Upper lobe of right lung (tissue), 1 donor: ENCODE results near the gene UPF1. TPM values are rescaled to one million over a fixed set of nuclear protein-coding genes. Genes with fewer than 3 reads are reported as not detected.

Source experiments
- ATAC-seq: fragments of 200-7000 bp; cut with Tn5 transposase; one replicate; pipeline ENCODE4 v1.9.1; 2020; ENCODE audit warnings: mild to moderate bottlenecking, moderate library complexity
- DNase-seq: peaks from one replicate; pipeline ENCODE4 v3.0.0-alpha.2; 2020
- H3K27ac ChIP-seq: fragments of 200-600 bp; one replicate; pipeline ENCODE4 v1.8.0; 2022
- H3K27me3 ChIP-seq: fragments of 200-600 bp; one replicate; pipeline ENCODE4 v1.8.0; 2022; ENCODE audit warnings: mild to moderate bottlenecking
- H3K36me3 ChIP-seq: fragments of 200-600 bp; one replicate; pipeline ENCODE4 v1.8.0; 2022
- H3K4me1 ChIP-seq: fragments of 200-600 bp; one replicate; pipeline ENCODE4 v1.8.0; 2022
- H3K4me3 ChIP-seq: fragments of 200-600 bp; one replicate; pipeline ENCODE4 v1.8.0; 2022; ENCODE audit warnings: mild to moderate bottlenecking
- H3K9me3 ChIP-seq: fragments of 200-600 bp; one replicate; pipeline ENCODE4 v1.8.0; 2022
- CTCF ChIP-seq: fragments of 200-600 bp; IDR thresholded peaks from one replicate; pipeline ENCODE4 v1.8.0; 2022; ENCODE audit warnings: antibody characterized with exemption
- intact Hi-C: fragments of 100-400 bp; cut with DNase I; formaldehyde crosslinking; loops from one replicate; pipeline ENCODE4 v1.11.0; 2022
- total RNA-seq: library from RNA; stranded (reverse); fragmentation: NEBNext Ultra II Directional; extraction: Animal tissue kit (Norgen Biotek cat#: 25700); gene quantifications from one replicate; pipeline ENCODE4 v1.2.1, GENCODE V29; 2021
- donor health status: DM: no; HTN: yes; CAD: no; lungs with severe emphysema.

The UPF1 gene
- total RNA-seq, 1 donor from 2014 or later: 80.8 TPM

- TF ChIP-seq CTCF: no peak
- H3K27me3 ChIP-seq: no peaks in the 10 kb centered on the region
- H3K4me3 ChIP-seq: no peak overlapping the region
- peaks cover 100% of the 10 kb centered on the region for H3K36me3 ChIP-seq
- DNase-seq (no peak), ATAC-seq (no peak)
- intact Hi-C loops: loop anchor here (10.0 kb wide), 2 partner anchors 261 to 401 kb away; no protein-coding TSS in a partner anchor
- H3K4me1 ChIP-seq: peaks cover 18% of the 10 kb centered on the region
- H3K27ac ChIP-seq: no peak overlapping the region
- no peaks in the 10 kb centered on the region for H3K9me3 ChIP-seq
Measured at GRCh38 chr19:18855647-18856384, 24.1 kb downstream of the UPF1 start.

GRCh38 chr19:18856385-18857126 lies 24.8 kb downstream of the UPF1 start:
- Histone ChIP-seq H3K4me3 (no peak overlapping the region), H3K9me3 (no peaks in the 10 kb centered on the region), H3K27ac (no peak overlapping the region), H3K4me1 (peaks cover 14% of the 10 kb centered on the region), H3K27me3 (no peaks in the 10 kb centered on the region), H3K36me3 (peaks cover 100% of the 10 kb centered on the region)
- ATAC-seq (no peak), DNase-seq (no peak)
- TF ChIP-seq CTCF: no peak
- intact Hi-C loops: loop anchor here (10.0 kb wide), 2 partner anchors 262 to 402 kb away; no protein-coding TSS in a partner anchor

GRCh38 chr19:18857223-18857622 lies 25.5 kb downstream of the UPF1 start:
- no peak for TF ChIP-seq CTCF
- Histone ChIP-seq H3K27ac (no peak overlapping the region), H3K36me3 (peaks cover 100% of the 10 kb centered on the region)

GRCh38 chr19:18858906-18859646 lies 27.3 kb downstream of the UPF1 start:
- ATAC-seq (no peak), DNase-seq (no peak)
- TF ChIP-seq CTCF: no peak
- H3K9me3 ChIP-seq: no peaks in the 10 kb centered on the region
- H3K4me1 ChIP-seq: peaks cover 14% of the 10 kb centered on the region
- no peak overlapping the region for H3K4me3 ChIP-seq
- intact Hi-C loops: loop anchor here (10.0 kb wide), 2 partner anchors 264 to 404 kb away; no protein-coding TSS in a partner anchor
- H3K27me3 ChIP-seq: no peaks in the 10 kb centered on the region
- H3K27ac ChIP-seq: no peak overlapping the region
- H3K36me3 ChIP-seq: peaks cover 100% of the 10 kb centered on the region

More at GRCh38 chr19:18857223-18857622, 25.5 kb downstream of the UPF1 start:
- no peaks in the 10 kb centered on the region for H3K9me3 ChIP-seq
- H3K27me3 ChIP-seq: no peaks in the 10 kb centered on the region
- H3K4me3 ChIP-seq: no peak overlapping the region
- peaks cover 14% of the 10 kb centered on the region for H3K4me1 ChIP-seq
- DNase-seq: no peak
- ATAC-seq: no peak
- intact Hi-C loops: loop anchor here (10.0 kb wide), 2 partner anchors 262 to 402 kb away; no protein-coding TSS in a partner anchor

- TF ChIP-seq CTCF: no peak
- H3K4me3 ChIP-seq: no peak overlapping the region
- H3K4me1 ChIP-seq: peaks cover 14% of the 10 kb centered on the region
- peaks cover 100% of the 10 kb centered on the region for H3K36me3 ChIP-seq
- ATAC-seq: peak; percentile 2
- no peak for DNase-seq
- H3K27ac ChIP-seq: no peak overlapping the region
- H3K27me3 ChIP-seq: no peaks in the 10 kb centered on the region
- intact Hi-C loops: loop anchor here (10.0 kb wide), 2 partner anchors 265 to 405 kb away; no protein-coding TSS in a partner anchor
- H3K9me3 ChIP-seq: no peaks in the 10 kb centered on the region
Measured at GRCh38 chr19:18859676-18860301, 28.0 kb downstream of the UPF1 start.
